GM18526 (cell line): ENCODE results near the gene GUCA1C.

Source experiments
- POLR2A ChIP-seq: IDR thresholded peaks from 3 replicates; pipeline ENCODE4 v1.6.1; 2011; ENCODE audit not compliant: insufficient read length; ENCODE audit errors: extremely low read depth

GUCA1C gene

DNA sequence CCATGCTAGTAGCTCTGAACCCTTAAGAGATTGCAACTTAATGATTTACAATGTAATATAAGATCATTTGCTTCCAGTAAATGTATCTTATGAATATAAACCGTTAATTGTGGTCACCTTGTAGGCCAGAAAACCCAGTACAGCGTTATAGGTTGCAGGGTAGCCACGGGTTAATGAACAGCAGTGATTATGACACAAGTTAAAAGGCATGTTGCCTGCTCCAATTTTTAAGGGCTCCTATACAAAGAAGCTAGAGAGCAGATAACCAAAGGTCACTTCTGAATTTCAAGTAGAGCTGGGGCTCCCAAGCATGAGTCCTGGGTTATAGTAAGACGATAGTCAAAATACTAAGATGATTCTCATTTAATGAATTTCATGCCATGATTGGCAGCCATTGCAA, 13.5 kb downstream of the GUCA1C start:
- no peak for TF ChIP-seq POLR2A

DNA sequence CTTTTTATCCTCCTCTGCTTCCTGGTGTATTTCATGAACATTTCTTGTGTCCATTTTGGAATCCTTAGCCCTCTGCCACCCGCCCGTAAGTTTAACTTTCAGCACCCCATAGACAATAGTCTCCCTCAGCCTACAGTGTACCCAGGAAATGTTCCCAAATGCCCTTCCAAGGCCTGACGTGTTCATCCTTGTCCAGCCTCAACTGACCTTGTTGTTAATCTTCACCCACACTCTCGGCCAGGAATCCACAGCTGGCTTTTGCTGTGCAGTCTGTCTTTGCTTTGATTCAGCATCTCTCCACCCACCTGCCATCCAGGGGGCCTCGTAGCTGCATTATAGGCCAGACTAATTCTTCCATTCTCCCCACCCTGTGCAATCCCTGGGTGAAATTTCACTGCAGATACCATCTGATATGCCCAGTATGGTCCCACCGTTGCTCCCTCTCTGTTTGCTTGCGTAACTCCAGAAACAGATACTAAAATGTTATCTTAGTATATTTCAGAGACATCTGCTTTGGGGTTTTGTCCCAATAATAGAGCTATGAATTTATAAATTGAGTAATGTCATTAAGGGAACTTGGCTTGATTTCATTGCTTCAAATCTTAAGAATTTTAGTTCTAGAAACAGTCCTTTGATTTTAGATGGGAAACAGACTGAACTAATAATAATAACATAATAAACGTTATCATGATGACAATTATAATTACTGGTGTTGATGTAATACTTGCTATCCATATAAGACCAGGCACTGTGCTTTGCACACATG, 16.6 kb downstream of the GUCA1C start:
- no peak for TF ChIP-seq POLR2A

DNA sequence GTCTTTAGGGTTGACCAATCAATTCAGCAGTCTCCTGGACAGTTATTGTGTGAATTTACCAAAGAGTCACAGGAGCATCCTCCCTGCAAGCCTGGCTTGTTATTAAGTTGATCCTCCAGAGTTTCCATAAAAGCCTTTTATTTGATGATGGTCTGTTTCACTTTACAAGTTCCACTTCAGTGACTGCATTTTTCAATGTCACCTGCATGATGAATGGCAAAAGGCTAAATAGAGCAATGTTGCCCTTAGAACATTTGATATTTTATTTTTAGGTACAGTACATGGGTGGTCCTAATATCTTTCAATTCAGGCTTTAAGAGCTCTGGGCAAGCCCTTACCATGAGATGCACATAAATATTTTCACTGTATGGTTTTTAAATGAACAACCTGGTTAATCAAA, 22.6 kb downstream of the GUCA1C start:
- TF ChIP-seq POLR2A: no peak

DNA sequence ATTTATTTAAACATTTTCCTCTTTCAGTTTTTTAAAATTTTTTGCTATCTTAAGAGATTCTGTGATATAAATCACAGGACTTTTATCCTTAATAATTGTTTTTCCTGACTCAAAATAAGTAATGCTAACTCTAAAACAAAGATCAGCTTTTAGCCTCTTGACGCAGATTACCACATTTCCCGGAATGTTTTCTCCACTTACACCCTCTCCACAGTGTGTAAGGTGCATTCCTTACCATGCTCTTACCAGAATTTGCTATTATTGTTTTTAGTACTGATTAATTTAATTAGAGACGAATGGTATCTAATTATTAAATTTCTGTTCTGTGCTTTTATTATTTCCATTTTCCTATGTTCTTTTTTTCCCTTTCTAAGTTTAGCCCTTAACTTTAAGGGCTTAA, 34.8 kb downstream of the GUCA1C start:
- no peak for TF ChIP-seq POLR2A

DNA sequence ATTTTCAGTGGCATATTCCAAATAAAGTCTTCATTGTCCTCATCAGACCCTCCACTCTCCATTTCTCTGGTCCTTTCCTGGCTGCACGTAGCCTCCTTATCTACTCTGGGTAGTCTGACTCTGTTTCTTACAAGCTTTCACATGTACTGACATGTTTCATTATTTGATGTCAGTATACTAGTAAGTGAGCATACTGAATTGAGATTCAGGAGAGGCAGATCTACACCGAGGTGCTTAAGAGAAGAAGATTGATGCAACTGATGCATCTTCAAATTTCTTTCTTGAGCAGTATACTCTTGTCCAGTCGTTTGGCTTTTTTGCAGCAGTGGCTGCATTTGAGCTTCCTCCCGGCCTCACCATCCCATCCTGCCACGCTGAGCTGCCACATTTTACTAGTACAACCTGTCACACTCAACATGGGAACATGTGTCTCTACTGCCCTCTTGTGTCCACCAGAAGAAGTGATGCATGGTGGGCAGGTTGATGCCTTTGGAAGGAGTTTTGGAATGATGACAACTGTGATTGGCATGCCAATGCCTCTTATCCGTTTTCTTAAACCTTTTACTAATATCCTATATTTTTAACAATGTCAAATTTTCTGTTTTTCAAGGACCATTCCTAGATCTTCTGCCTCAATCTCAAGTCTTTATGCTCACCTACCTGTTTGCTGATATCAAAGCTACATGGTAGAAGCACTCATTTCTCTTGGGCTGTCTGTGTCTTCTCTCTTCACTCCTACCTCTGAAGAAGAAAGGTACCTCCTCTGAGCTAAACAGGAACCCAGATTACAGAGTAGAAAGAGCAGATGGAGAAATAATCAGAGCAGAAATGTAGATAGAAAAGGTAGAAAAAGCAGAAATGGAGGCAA, 38.7 kb downstream of the GUCA1C start:
- TF ChIP-seq POLR2A: no peak

DNA sequence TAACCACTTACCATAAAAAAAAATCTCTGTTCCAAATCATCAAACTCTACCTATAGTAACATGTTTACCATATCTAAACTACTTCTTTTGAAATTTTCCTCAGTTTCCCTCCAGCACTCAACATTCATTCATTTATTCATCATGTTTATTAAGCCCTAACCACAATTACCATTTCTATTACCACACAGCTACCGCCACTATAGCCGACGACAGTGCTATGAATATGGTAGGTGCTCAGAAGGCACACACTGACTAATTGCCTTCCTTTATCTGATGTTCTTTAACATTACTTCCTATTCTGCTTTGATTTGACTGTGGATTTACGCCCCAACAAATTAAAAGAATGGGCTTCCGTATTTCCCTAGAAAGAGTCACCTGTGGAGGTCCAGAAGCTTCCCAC, 43.9 kb downstream of the GUCA1C start:
- TF ChIP-seq POLR2A: no peak

DNA sequence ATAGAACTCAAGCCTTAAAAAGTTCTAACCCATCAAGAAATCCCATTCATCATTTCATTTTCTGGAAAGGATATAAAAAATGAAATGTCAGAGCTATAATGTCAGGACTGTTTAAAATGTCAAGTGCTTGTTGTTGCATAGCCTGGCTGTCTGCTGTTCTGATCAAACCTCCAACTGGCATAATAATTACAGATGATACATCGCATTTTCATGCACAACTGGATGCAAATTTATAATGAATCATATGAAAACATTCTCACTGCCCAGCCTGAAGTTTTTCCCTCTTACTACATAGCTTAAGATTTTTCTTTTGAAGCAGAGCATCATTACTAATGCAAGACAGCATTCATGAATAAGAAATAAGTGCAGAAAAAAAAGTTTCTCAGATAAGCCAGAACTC, 46.5 kb downstream of the GUCA1C start:
- TF ChIP-seq POLR2A: no peak

DNA sequence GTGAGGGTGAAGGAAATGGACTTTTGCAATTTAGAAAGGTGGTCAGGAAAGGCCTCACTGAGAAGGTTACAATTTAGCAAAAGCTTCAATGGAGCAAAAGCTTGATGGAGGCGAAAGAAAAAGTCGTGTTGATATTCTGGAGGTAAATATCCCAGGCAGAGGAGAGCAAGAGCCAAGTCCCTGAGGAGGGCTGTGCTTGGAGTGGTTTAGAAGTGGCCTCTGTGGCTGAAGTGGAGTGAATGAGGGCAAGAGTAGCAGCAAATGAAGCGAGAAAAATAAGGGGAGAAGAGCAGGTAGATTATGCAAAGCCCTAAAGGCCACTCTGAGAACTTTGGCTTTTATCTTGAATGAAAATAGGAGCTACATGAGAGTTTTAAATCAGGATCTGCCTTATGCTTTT, 54.1 kb downstream of the GUCA1C start:
- no peak for TF ChIP-seq POLR2A

DNA sequence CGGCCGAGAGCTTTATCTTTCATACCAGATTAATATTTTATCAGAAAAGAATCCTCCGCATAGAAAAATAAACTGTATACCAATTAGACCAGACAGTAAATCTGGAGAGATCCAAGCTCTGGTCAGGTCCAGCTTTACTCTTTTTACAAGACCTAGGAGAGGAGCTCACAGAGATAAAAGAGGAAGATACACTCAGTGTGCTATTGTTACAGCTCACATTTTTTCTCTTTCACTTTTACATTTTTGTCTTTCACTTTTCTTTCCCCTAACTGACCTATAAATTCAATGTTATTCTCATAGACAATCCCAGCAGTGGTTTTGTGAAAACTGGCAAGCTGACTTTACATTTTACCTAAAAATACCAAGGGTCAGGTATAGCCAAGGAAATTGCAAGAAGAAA, 55.8 kb downstream of the GUCA1C start:
- TF ChIP-seq POLR2A: no peak

DNA sequence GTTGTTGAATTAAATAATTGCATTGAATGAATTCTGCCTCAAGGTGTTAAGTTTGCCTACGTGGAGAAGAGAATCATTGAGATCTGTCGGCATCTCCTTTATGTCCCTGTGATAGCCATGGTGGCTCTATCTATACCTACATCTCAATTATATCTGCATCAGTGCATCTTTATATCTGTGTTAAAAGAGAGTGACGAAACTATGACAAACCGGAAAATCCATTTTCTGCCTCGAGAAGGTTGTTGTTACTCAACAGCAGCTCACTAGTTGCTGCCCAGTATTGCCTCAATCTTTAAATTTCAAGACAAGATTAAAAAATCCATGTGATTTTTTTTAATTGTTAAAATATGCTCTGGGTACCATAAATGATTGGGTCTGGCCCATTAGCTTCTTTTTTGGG, 58.7 kb downstream of the GUCA1C start:
- no peak for TF ChIP-seq POLR2A

DNA sequence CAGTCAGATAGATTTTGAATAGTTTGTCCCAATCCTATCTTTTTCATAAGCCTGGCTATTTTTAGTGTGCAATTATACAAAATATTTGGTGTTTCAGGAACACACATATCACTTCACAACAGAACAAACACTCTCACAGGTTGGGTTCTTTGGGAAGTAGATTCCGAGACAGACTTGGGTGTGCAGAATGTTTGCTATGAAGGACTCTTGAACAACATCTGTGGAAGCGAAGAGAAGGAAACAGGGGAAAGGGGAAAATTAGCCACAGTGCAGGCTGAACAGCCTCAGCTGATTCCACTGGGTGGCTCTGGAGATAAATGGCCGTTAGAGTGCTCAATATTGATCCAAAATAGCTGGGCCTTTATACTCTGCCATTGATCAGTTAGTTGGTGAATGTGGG, 61.8 kb downstream of the GUCA1C start:
- TF ChIP-seq POLR2A: no peak

DNA sequence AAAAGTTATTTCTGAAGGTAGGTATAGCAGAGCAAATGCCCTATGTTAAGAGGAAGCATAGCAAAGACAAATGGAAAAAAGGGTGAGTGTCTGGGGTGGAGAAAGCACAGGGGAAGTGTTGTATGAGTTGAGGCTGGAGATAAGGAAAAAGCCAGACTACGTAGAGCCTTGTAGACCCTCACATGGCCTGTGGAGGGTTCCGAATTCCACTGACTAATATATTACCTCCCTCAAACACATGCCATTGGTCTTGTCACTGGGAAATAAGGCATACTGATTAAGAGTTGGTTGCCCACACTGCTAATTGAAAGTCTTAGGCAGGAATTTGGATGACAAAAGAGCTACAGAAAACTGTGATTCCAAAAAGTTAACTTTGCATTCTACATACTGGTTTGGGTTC, 65.9 kb downstream of the GUCA1C start:
- no peak for TF ChIP-seq POLR2A

DNA sequence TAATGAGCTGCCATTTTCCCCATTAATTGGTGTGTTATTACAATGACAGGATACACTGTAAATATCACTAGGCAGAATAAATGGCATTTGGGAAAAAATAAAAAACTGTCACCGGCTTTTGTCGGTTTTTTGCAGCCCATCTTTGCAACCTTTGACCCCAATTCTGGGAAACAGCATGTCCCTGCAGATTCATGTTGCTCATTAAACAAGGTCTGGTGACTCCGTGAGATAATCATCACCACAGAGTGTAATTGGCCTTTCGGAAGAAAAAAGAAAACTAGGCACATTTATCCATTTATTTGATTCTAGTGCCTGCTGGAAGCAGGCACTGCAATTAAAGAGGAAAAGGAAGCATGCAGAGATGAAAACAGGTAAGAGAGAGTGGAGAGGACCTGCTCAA, 66.6 kb downstream of the GUCA1C start:
- TF ChIP-seq POLR2A: no peak

DNA sequence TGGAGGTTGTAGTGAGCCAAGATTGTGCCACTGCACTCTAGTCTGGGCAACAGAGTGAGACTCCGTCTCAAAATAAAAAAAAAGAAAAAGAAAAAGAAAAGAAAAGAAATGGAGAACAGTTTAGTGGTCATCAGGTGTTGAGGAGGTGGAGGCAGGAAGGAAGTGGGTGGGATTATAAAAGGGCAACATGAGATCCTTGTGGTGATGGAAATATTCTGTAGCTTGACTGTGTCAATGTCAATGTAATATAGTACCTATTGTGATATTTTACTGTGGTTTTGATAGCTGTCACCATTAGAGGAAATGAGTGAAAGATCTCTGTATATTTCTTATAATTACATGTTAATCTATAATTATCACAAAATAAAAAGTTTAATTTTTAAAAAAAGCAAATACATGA, 70.3 kb downstream of the GUCA1C start:
- no peak for TF ChIP-seq POLR2A

DNA sequence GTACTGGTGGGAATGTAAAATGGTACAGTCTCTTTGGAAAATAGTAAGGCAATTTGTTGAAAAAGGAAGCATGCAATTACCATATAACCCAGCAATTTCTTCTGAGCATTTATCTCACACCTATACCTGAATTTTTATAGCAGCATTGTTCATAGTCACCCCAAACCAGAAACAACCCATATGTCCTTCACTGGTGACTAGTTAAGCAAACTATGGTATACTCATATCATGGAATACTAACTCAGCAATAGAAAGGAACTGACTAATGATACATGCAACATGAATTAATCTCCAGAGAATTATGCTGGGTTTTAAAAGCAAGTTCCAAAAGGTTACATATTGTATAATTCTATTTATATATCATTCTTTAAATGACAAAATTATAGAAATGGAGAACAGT, 70.9 kb downstream of the GUCA1C start:
- TF ChIP-seq POLR2A: no peak

DNA sequence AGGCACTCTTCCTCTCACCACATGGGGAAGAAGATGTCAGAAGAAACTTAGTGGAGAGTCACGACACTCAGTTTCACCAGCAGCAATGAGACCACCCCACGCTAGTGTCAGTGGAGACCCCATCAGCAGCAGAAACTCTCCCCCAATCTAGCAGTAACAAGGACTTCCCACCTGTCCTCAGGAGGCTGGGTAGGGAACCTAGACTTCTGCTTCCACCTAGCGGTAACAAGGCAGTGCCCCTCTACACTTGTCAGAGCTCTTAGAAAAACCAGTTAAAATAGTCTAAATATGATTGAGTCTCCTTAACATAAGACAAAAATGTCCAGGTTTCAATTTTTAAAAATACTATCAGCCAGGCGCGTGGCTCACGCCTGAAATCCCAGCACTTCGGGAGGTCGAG, 73.8 kb downstream of the GUCA1C start:
- no peak for TF ChIP-seq POLR2A

DNA sequence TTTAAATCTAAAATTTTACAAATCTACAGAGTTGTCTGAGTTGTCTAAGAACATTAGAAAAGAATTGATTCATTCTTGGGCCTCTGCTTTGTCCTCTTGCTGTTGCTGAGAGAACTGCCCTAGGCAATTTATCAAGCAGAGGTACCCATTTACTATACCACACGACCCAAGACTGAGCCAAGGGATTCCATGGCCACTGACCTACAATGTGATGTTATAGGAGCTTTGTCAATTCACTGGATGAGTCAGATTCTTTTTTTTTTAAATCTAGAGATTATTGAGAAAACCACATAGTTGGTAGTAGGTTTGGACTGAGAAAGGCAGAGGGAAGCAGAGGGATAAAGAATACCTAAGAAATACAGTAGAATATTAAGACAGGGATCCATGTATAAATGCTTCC, 75.8 kb downstream of the GUCA1C start:
- TF ChIP-seq POLR2A: no peak

DNA sequence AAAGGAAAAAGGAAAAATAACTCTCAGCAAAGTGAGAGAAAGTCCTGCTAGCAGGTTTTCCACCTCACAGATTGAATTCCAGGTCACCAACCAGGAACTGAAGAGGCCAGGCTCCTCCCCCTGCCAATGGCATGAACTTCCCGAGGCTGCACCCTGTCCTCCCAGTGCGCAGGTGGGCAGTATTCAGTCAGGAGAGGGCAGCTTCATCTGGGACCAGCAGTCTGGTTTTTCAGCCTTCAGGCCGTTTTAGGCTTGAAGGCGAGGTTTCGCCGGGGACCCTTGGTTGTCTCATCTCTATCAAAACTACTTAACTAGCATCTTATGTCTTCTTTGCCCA, 89.9 kb downstream of the GUCA1C start:
- TF ChIP-seq POLR2A: no peak
